ENCODE measurements around the gene ANO9.
"Not testable (repeated sequence)": the region's sequence is repeated elsewhere in the genome, so short reads cannot be mapped to it uniquely, and the experiment has no call there.

ANO9 gene

GRCh38 chr11:437228-437870, 4.5 kb downstream of the ANO9 start:
- DNase-seq (ENCODE audit: extremely low read depth in 1 of 2, low read depth in 1 of 2) = no peak

DNA sequence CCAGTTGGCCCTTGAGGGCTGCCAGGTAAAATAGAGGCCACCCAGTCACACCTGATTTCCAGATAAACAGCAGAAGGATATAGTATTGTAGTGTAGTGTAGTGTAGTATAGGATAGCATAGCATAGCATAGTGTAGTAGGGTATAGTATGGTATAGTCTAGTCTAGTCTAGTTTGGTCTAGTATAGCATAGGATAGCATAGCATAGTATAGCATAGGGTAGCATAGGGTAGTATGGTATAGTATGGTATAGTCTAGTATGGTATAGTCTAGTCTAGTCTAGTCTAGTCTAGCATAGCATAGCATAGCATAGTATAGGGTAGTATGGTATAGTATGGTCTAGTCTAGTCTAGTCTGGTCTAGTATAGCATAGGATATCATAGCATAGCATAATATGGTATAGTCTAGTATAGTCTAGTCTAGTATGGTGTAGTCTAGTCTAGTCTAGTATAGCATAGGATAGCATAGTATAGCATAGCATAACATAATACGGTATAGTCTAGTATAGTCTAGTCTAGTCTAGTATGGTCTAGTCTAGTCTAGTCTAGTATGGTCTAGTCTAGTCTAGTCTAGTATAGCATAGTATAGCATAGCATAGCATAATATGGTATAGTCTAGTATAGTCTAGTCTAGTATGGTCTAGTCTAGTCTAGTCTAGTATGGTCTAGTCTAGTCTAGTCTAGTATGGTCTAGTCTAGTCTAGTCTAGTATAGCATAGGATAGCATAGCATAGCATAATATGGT, 6.6 kb downstream of the ANO9 start:
- DNase-seq (ENCODE audit: extremely low read depth in 1 of 2, low read depth in 1 of 2) = not testable (repeated sequence)

GRCh38 chr11:434496-434895, 7.3 kb downstream of the ANO9 start:
- no peak for DNase-seq (ENCODE audit: extremely low read depth in 1 of 2, low read depth in 1 of 2)

DNA sequence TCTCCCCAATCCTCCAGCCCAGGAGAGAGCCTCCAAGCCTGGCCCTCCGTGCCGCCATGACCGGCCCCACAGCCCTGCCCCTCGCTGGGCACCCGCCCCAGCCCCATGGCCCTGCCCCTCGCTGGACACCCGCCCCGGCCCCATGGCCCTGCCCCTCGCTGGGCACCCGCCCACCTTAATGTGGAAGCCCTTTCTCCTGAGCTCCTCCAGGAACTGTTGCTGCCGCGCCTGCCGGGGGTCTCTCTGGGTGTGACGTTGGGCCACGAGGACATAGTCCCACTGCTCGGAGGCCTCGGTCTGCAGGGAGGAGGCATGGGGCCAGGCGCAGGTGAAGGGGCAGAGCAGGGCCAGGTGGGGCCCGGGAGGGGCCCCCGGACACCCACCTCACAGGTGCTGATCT, 8.2 kb downstream of the ANO9 start:
- DNase-seq (ENCODE audit: extremely low read depth in 1 of 2, low read depth in 1 of 2) = no peak

DNA sequence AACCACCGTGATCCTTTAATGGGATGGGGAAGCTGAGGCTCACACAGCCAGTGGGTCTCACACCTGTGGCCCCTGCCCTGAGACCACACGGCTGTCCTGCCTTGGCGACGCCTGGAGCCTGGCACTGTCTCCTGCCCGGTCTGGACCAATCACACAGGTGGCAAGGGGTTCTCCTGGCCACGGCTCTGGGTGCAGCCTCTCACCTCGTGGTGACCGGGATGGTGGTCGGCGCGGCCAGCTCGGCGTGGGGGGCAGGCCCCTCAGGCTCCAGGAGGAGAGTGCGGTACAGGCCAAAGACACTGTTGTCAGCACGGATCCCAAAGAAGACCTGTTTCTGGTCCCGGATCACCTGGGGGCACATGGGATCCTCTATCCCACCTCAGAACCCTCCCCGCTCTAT, 8.7 kb downstream of the ANO9 start:
- DNase-seq (ENCODE audit: extremely low read depth in 1 of 2, low read depth in 1 of 2) = no peak

DNA sequence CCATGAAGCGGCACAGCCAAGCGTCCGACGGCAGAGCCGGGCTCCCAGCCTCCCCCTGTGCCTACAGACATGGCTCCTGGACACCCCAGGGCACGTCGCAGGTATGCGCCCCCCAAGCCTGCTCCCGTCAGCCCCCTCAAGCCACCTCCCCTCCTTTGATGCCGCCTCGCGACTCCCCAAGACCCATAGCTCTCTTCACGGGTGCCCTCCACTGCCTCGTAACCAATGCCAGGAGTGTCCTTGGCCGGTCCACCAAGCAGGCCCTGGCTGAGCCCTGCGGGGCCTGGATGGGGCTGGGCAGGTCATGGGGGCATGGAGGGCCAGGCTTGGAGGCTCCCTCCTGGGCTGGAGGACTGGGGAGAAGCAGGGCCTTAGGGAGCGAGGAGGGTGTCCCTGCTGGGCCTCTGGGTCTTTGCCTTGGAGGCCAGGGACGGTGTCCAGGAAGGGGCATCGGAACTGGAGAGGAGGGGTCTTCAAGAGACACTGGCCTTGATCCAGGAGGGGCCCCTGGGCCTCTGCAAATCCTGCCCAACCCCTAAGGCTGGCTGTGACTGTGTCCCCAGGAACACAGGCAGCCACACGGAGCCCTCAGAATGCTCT, 9.2 kb downstream of the ANO9 start:
- no peak for DNase-seq (ENCODE audit: extremely low read depth in 1 of 2, low read depth in 1 of 2)

GRCh38 chr11:431921-432320, 9.9 kb downstream of the ANO9 start:
- DNase-seq (ENCODE audit: extremely low read depth in 1 of 2, low read depth in 1 of 2) = no peak

DNA sequence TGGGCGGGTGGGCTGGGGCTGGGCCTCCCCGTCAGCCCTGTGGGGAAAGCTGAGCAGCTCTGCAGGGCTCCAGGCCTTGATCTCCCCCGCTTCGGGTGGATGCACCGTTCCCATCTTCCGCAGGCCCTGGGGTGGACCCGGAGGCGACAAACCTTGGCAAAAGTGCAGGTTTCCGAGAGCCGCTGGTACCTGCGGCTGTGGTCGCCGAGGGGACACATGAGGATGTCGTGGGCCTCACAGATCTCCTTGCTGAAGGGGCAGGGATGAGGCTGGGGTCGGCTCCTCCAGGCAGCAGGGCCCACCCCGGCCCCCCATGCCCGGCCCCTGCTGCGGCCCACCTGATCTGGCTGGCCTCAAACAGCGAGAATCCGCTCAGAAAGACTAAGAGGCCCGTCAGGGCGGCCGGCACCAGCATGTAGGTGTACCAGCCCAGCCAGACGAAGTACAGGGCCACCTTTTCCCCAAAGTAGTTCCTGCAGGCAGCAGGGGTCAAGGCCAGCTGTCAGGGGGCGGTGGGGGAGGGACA, 11.8 kb downstream of the ANO9 start:
- DNase-seq (ENCODE audit: extremely low read depth in 1 of 2, low read depth in 1 of 2) = no peak

DNA sequence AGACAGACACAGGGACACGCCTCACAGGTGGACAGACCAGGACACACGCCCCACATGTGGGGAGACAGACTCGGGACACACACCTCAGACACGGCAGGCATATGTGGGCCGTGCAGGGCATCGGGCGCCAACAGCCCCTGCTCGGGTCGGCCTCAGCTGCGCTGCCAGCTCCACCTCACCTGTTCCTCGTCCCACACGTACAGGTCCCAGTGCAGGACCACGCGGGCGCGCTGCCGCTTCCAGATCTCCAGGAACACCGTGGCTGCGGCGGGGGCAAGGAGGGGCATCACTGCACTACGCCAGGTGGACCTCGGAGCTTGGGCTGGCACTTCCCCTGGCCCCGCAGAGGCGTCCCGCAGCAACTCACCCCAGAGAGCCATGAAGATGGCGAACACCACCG, 12.4 kb downstream of the ANO9 start:
- no peak for DNase-seq (ENCODE audit: extremely low read depth in 1 of 2, low read depth in 1 of 2)

DNA sequence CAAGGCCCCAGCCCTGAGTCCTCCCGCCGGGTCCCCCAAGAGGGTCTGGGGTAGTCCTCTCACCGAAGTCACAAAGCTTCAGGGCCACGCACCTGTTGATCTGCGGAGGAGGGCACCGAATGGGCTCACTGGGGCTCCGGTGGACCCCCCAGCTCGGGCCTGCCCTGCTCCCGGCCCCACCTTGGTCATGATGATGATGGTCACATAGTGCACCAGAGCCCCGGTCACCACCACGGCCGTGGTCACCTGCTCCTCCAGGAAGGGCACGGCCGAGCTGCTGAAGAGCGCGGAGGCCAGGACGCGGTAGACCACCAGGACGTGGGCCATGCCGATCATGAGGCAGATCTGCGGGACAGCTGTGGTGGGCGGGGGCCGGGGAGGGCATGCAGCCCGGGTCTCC, 13.5 kb downstream of the ANO9 start:
- no peak for DNase-seq (ENCODE audit: extremely low read depth in 1 of 2, low read depth in 1 of 2)

GRCh38 chr11:426851-427250, 15.0 kb downstream of the ANO9 start:
- no peak for DNase-seq (ENCODE audit: extremely low read depth in 1 of 2, low read depth in 1 of 2)

DNA sequence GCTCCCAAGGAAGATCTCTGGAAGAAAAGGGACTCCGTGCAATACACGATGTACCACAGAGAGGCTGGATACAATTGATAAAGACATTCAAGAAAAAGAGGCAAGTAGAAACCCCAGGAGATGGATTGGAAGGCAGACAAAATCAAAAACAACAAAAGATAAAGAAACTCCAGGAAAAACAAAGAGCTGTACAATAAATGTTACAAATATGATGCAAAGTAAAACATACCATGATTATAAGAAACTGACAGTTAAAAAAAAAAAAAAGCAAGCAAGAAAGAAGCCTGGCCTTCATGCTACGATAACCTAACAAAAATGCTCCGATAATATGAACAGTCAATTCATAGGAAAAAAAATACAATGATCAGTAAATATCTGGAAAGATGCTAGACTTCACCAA, 16.5 kb downstream of the ANO9 start:
- no peak for DNase-seq (ENCODE audit: extremely low read depth in 1 of 2, low read depth in 1 of 2)

GRCh38 chr11:424766-425165, 17.0 kb downstream of the ANO9 start:
- not testable (repeated sequence) for DNase-seq (ENCODE audit: extremely low read depth in 1 of 2, low read depth in 1 of 2)

GRCh38 chr11:424232-424631, 17.6 kb downstream of the ANO9 start:
- no peak for DNase-seq (ENCODE audit: extremely low read depth in 1 of 2, low read depth in 1 of 2)

- DNase-seq (ENCODE audit: extremely low read depth in 1 of 2, low read depth in 1 of 2) = no peak
These were observed 19.6 kb downstream of the ANO9 start for GRCh38 chr11:422249-422656.

DNA sequence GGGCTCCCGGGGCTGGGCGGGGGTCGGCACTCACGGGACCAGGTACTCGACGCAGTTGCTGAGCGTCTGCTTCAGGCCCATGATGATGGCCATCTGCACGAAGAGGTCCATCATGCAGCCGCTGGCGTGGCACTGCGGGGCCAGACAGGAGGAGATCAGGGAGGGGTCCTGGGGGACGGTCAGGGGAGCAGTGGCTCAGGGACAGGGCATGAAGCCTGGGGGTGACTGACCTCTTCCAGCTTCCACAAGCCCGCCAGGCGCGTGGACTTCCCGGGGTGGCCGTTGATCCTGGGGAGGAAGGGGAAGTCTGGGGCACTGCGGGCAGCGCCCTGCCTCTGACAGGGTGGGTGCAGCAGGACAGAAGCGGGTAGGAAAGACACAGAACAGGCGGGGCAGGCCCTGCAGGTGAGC, 20.9 kb downstream of the ANO9 start:
- no peak for DNase-seq (ENCODE audit: extremely low read depth in 1 of 2, low read depth in 1 of 2)

- DNase-seq (ENCODE audit: extremely low read depth in 1 of 2, low read depth in 1 of 2) = no peak
These were observed 21.5 kb downstream of the ANO9 start for GRCh38 chr11:420054-420910.

GRCh38 chr11:419248-420005, 22.4 kb downstream of the ANO9 start:
- no peak for DNase-seq (ENCODE audit: extremely low read depth in 1 of 2, low read depth in 1 of 2)

DNA sequence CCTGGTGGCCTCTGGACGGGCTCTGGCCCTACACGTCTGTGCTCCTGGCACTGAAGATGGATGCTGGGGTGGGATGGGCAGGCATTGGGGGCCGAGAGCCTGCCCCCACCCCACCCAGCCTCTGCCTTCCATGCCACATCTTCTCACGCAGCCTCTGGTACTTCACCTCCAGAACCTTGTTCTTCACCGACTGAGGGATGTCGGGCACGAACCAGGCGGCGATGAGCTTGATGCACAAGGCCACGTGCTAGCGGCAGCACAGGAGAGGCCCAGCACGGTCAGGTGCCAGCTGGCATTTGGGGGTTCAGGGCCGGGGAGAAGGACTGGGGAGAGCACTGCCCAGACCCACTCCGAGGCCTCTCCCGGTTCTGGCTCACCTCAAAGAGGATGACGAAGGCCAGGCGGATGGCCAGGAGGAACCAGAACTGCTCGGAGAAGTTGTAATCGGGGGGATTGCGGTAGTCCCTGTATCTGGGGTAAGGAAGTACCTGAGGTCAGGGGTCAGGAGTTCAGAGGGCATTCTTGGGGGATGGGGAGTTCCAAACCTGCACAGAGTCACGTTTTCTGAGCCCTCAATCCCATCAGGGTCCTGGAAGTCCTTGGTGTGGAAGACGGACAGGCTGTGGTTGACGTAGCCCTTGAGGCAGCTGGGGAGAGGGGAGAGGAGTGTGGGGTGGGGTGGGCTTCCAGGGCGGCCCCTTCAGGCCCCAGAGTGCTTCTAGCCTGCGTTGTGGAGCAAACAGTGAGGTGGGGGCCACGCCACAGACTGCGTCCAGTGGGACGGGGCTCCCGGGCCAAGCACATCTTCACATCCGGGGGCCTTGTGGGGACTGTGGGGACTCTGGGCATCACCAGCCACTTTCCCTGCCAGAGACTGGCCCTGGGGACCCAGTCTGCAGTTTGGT, 23.2 kb downstream of the ANO9 start:
- no peak for DNase-seq (ENCODE audit: extremely low read depth in 1 of 2, low read depth in 1 of 2)

All from activated CD8-positive, alpha-beta memory T cell treated with anti-CD3 and anti-CD28 coated beads for 1 hour (primary cell).